ENCODE results near the gene METAP2. TPM values are rescaled to one million over a fixed set of nuclear protein-coding genes. Genes with fewer than 3 reads are reported as not detected.

Gene METAP2
- total and polyA plus RNA-seq, 2 of the 8 experiments (the other 6 are each of a cell fraction or from before 2014, with no cell fraction given), result 41.3 to 114 TPM

DNA sequence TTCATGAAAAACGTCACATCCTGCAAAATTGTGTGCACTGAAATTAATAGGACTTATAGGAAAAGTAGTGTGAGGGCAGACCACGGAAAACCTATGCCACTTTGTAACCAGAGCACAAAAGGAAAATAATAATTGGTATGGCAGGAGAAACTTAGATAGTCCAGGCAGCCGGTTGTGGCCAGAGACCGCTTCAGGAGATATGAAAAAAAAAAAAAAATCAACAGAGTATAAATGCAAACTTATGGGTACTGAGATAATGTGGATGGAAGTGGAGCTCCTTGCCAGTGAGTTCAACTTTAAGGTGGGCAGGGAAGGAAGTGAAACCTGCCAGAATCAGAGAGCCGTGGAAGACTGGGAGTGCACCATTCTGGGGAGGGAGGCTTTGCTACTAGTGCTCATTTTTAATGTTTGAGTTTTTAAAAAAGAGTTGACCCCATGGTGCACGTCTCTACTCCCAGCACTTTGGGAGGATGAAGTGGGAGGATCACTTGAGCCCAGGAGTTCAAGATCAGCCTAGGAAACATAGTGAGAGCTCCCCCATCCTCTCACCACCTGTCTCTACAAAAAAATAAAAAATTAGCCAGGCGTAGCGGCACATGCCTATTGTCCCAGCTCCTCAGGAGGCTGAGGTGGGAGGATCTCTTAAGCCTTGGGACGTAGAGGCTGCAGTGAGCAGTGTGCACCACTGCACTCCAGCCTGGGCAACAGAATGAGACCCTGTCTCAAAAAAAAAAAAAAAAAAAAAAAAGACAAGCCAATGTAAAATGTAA is 34.3 kb upstream of the METAP2 start:
- H3K23me2 ChIP-seq (ENCODE audit: low read depth, low read length), result no peaks in the 10 kb centered on the region
- no peaks in the 10 kb centered on the region for H3K36me3 ChIP-seq (ENCODE audit: control insufficient read depth in 2 of 4, insufficient read depth in 4 of 4, low read length in 3 of 4)
- no peaks in the 10 kb centered on the region for H3K79me1 ChIP-seq (ENCODE audit: low read depth, low read length)
- no peak overlapping the region for H3K9ac ChIP-seq (replicated peaks in 1 of 4; ENCODE audit: extremely low read depth in 1 of 4, low read depth in 3 of 4, low read length in 3 of 4)
- H2BK120ac ChIP-seq (replicated peaks; ENCODE audit: low read depth, low read length), result no peak overlapping the region
- no peak overlapping the region for H4K91ac ChIP-seq (replicated peaks; ENCODE audit: insufficient read length, low read length)
- no peak overlapping the region for H4K8ac ChIP-seq (ENCODE audit: extremely low read depth, insufficient read depth, low read length)
- FAIRE-seq, result no peak
- no peaks in the 10 kb centered on the region for H3K27me3 ChIP-seq (replicated peaks in 1 of 4; ENCODE audit: control insufficient read depth in 3 of 4, extremely low read depth in 1 of 4, insufficient read depth in 3 of 4, low read length in 3 of 4)
- no peak overlapping the region for H2BK5ac ChIP-seq (ENCODE audit: low read depth, low read length)
- H3K4me3 ChIP-seq (ENCODE audit: extremely low read depth in 1 of 4, insufficient read depth in 2 of 4, low read depth in 3 of 4, low read length in 4 of 4), result no peak overlapping the region
- no peak overlapping the region for H3K18ac ChIP-seq (ENCODE audit: extremely low read depth, low read length)
- no peak for DNase-seq (ENCODE audit: low read depth in 1 of 2, low spot score in 2 of 2)
- no peak overlapping the region for H2AK5ac ChIP-seq (ENCODE audit: low read depth, low read length)
- no peaks in the 10 kb centered on the region for H4K20me1 ChIP-seq (replicated peaks in 1 of 2; ENCODE audit: control insufficient read depth in 1 of 2, insufficient read depth in 2 of 2, low read length in 2 of 2)
- no peak overlapping the region for H2BK20ac ChIP-seq (ENCODE audit: low read length)
- H3K4me1 ChIP-seq (replicated peaks in 1 of 4; ENCODE audit: control insufficient read depth in 3 of 4, insufficient read depth in 4 of 4, low read length in 3 of 4), result peaks cover 0 to 6% (median 2%) of the 10 kb centered on the region in 4 experiments; a peak in 1 of 7 replicates
- 81% methylated on average over 9 of the region's 9 CpGs; no CpG with 5 or more reads in 1 of the 2 experiments for WGBS, 2 experiments (ENCODE audit: extremely low coverage in 1 of 2, insufficient coverage in 1 of 2, insufficient read length in 1 of 2, insufficient replicate concordance in 2 of 2, low coverage in 1 of 2, low lambda C conversion rate in 2 of 2, missing lambda C conversion rate in 1 of 2)
- H3K9me3 ChIP-seq (ENCODE audit: insufficient read depth in 2 of 2, low read depth in 1 of 2, low read length in 1 of 2), result no peaks in the 10 kb centered on the region
- no peak overlapping the region for H3K14ac ChIP-seq (ENCODE audit: insufficient read length)
- ChIA-PET POLR2A (ENCODE audit: partially characterized antibody) (interaction anchor here (0.7 to 0.9 kb wide), 2 partner anchors 34 to 936 kb away, joined by 3 read pairs; partner anchors contain the start of gene METAP2), CTCF (ENCODE audit: partially characterized antibody) (interaction anchor here (0.9 to 1.0 kb wide), 2 partner anchors 22 to 251 kb away, joined by 3 read pairs; no protein-coding TSS in a partner anchor)
- no peak overlapping the region for H2BK12ac ChIP-seq (ENCODE audit: low read depth, low read length)
- no peak overlapping the region for H3K27ac ChIP-seq (ENCODE audit: low read depth, low read length)
- H3K4ac ChIP-seq (replicated peaks; ENCODE audit: insufficient read length, low read depth, low read length), result no peak overlapping the region
- H3K79me2 ChIP-seq (ENCODE audit: control insufficient read depth in 1 of 2, insufficient read depth in 2 of 2, low read length in 2 of 2), result no peaks in the 10 kb centered on the region
- H3K23ac ChIP-seq (ENCODE audit: insufficient read length), result no peak overlapping the region
- H4K5ac ChIP-seq (ENCODE audit: insufficient read length, low read depth, low read length), result no peak overlapping the region
- H3K56ac ChIP-seq (replicated peaks; ENCODE audit: insufficient read length, low read depth, low read length), result no peak overlapping the region
- no peak overlapping the region for H3K4me2 ChIP-seq (ENCODE audit: insufficient read depth in 1 of 2, low read depth in 2 of 2, low read length in 2 of 2)
- no peak overlapping the region for H2BK15ac ChIP-seq (ENCODE audit: low read length)
- H2AFZ ChIP-seq (ENCODE audit: low read length), result no peak overlapping the region
- TF ChIP-seq NANOG (IDR thresholded peaks at IDR 0.05; ENCODE audit: insufficient read depth, low read depth, low read length, poor library complexity, severe bottlenecking) (no peak), SUZ12 (IDR thresholded peaks at IDR 0.05; ENCODE audit: low read length) (no peak), HDAC6 (IDR thresholded peaks at IDR 0.05; ENCODE audit: low read depth, low read length) (no peak), POLR2AphosphoS5 (IDR thresholded peaks at IDR 0.05; ENCODE audit: low read depth, low read length) (no peak)
- TF ChIP-seq, protein P1, sequence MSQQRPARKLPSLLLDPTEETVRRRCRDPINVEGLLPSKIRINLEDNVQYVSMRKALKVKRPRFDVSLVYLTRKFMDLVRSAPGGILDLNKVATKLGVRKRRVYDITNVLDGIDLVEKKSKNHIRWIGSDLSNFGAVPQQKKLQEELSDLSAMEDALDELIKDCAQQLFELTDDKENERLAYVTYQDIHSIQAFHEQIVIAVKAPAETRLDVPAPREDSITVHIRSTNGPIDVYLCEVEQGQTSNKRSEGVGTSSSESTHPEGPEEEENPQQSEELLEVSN (IDR thresholded peaks at IDR 0.05), result no peak

Data from H1 (cell line).